Transverse colon (tissue), 4 donors: Measurements from ENCODE around the gene THSD4. TPM values are rescaled to one million over a fixed set of nuclear protein-coding genes. Genes with fewer than 3 reads are reported as not detected.
A peak's percentile ranks its signal among the peaks of the same experiment; 100 is the strongest.
"Not testable (repeated sequence)": the region's sequence is repeated elsewhere in the genome, so short reads cannot be mapped to it uniquely, and the experiment has no call there.

Source experiments
- DNase-seq: peaks from one replicate; pipeline ENCODE4 v3.0.0-alpha.2; 2019
- H3K27ac ChIP-seq, 4 donors: fragments of 200-600 bp; sonication (generic); 2 replicates each; pipeline ENCODE4 v1.5.1; 2016 to 2018; ENCODE audit warnings: inconsistent platforms in 4 of 4
- H3K27me3 ChIP-seq: fragments of 200-600 bp; sonication (generic); 2 replicates; pipeline ENCODE4 v1.5.1; 2017; ENCODE audit warnings: inconsistent platforms
- H3K36me3 ChIP-seq, 4 donors: fragments of 200-600 bp; sonication (generic); 2 replicates each; pipeline ENCODE4 v1.5.1; 2017 to 2019; ENCODE audit warnings: inconsistent platforms in 4 of 4
- H3K4me1 ChIP-seq, 4 donors: fragments of 200-600 bp; sonication (generic); 2 replicates each; pipeline ENCODE4 v1.5.1; 2017 to 2020; ENCODE audit warnings: inconsistent platforms in 4 of 4
- H3K4me3 ChIP-seq, 4 donors: fragments of 200-600 bp; sonication (generic); 1 replicate in 1 of 4; 2 replicates in 3 of 4; pipeline versions ENCODE4 v1.5.1 to v1.6.1; 2017 to 2019; ENCODE audit warnings: inconsistent platforms in 4 of 4
- H3K9me3 ChIP-seq, 2 donors: fragments of 200-600 bp; sonication (generic); 2 replicates each; pipeline ENCODE4 v1.5.1; 2017 to 2019; ENCODE audit warnings: inconsistent platforms in 2 of 2
- CTCF ChIP-seq, 5 experiments: fragments of 200-600 bp in 3 of 5; fragments of 450-650 bp in 2 of 5; sonication (generic) in 3 of 5; IDR thresholded peaks; 1 replicate in 2 of 5; 2 replicates in 3 of 5; pipeline ENCODE4 v1.5.1; 2016 to 2017; ENCODE audit warnings: antibody characterized with exemption in 5 of 5, inconsistent platforms in 3 of 5, mild to moderate bottlenecking in 2 of 5, moderate library complexity in 1 of 5
- EP300 ChIP-seq: sonication (generic); formaldehyde crosslinking; IDR thresholded peaks from one replicate; pipeline ENCODE4 v1.6.1; 2017; ENCODE audit warnings: antibody characterized with exemption, low read depth
- POLR2A ChIP-seq: fragments of 450-650 bp; IDR thresholded peaks from one replicate; pipeline ENCODE4 v1.6.1; 2016; ENCODE audit warnings: antibody characterized with exemption, mild to moderate bottlenecking, moderate library complexity
- POLR2AphosphoS5 ChIP-seq, 3 donors: sonication (generic); formaldehyde crosslinking; IDR thresholded peaks; one replicate each; pipeline ENCODE4 v1.6.1; 2016; ENCODE audit warnings: antibody characterized with exemption in 3 of 3
- WGBS, 2 donors: methylation state at CpG; one replicate each; pipeline ENCODE4 v1.1.5; 2018; ENCODE audit warnings: low coverage in 1 of 2; 5-methylcytosine and 5-hydroxymethylcytosine counted together
- in situ Hi-C, 4 donors: fragments of 200-750 bp; cut with MboI; loops; one replicate each; pipeline versions ENCODE4 v1.15.0 to v1.15.1; 2017; ENCODE audit warnings: low sequenced_read_pairs in 3 of 4, low pct_ligation_motif_present in 1 of 4, low pct_unique_long_range_greater_than_20kb in 1 of 4
- intact Hi-C: fragments of 100-400 bp; cut with DNase I; formaldehyde crosslinking; loops from one replicate; pipeline ENCODE4 v1.15.1; 2023; ENCODE audit warnings: low total_unique reads
- total RNA-seq, 4 donors: library from RNA; depleted of rRNA; stranded (reverse); fragments of >200 nt; gene quantifications; one replicate each; pipeline ENCODE4 v1.1.0, GENCODE V29; 2016

Gene THSD4
- total RNA-seq, 4 donors from 2014 or later: 13.3 to 57.2 (median 47.4) TPM

- DNase-seq: no peak
- in situ Hi-C loops (no loop called here), intact Hi-C loops (loop anchor here (5.0 kb wide), 1 partner anchor 594 kb away; no protein-coding TSS in a partner anchor)
- no peak overlapping the region for H3K4me3 ChIP-seq
- H3K9me3 ChIP-seq: no peaks in the 10 kb centered on the region
- H3K27me3 ChIP-seq: no peaks in the 10 kb centered on the region
- WGBS, 2 donors: 76 to 83% methylated on average over 1 to 4 of the region's 4 CpGs
- H3K36me3 ChIP-seq: no peaks in the 10 kb centered on the region
- peaks cover 0 to 14% (median 2%) of the 10 kb centered on the region in 4 donors for H3K4me1 ChIP-seq
- no peak for TF ChIP-seq POLR2A
- H3K27ac ChIP-seq: no peak overlapping the region
These were observed 251.3 kb downstream of the THSD4 start for GRCh38 chr15:71366522-71366921.

- intact Hi-C loops (loop anchor here (5.0 kb wide), 1 partner anchor 595 kb away; no protein-coding TSS in a partner anchor), in situ Hi-C loops (no loop called here)
- no peaks in the 10 kb centered on the region for H3K27me3 ChIP-seq
- H3K4me3 ChIP-seq: no peak overlapping the region
- no peaks in the 10 kb centered on the region for H3K9me3 ChIP-seq
- peaks cover 0 to 14% (median 2%) of the 10 kb centered on the region in 4 donors for H3K4me1 ChIP-seq
- DNase-seq: no peak
- no peak for TF ChIP-seq EP300
- no peak for TF ChIP-seq CTCF (IDR thresholded peaks at IDR 0.05)
- TF ChIP-seq POLR2AphosphoS5 (IDR thresholded peaks at IDR 0.05): no peak
- TF ChIP-seq POLR2A: no peak
- 49 to 63% methylated on average over 3 of the region's 3 CpGs for WGBS, 2 donors
- H3K36me3 ChIP-seq: no peaks in the 10 kb centered on the region
- H3K27ac ChIP-seq: no peak overlapping the region
These were observed 251.7 kb downstream of the THSD4 start for GRCh38 chr15:71366926-71367325.

- H3K27me3 ChIP-seq, H3K36me3 ChIP-seq, H3K27ac ChIP-seq, H3K4me3 ChIP-seq, H3K9me3 ChIP-seq, in situ Hi-C loops, DNase-seq: not testable (repeated sequence)
- intact Hi-C loops: loop anchor here (5.0 kb wide), 1 partner anchor 595 kb away; no protein-coding TSS in a partner anchor
- no CpG with 5 or more reads among the region's 1 CpG for WGBS, 2 donors
- peaks cover 3 to 19% (median 4%) of the 10 kb centered on the region in 4 donors for H3K4me1 ChIP-seq
These were observed 252.5 kb downstream of the THSD4 start for GRCh38 chr15:71367737-71368136.

- H3K4me3 ChIP-seq, H3K9me3 ChIP-seq, in situ Hi-C loops, H3K36me3 ChIP-seq, H3K27me3 ChIP-seq, intact Hi-C loops: not testable (repeated sequence)
- Histone ChIP-seq H3K27ac (peak overlapping the region; percentile 3 to 41 (median 17)), H3K4me1 (peaks cover 5 to 28% (median 11%) of the 10 kb centered on the region in 4 donors)
- DNase-seq: peak; percentile 45
- WGBS, 2 donors: 46 to 63% methylated on average over 1 to 7 of the region's 7 CpGs
These were observed 257.5 kb downstream of the THSD4 start for GRCh38 chr15:71372769-71373168.

- peak overlapping the region; percentile 22 to 52 (median 42) for H3K27ac ChIP-seq
- intact Hi-C loops: no loop called here
- in situ Hi-C loops: no loop called here
- H3K4me3 ChIP-seq: no peak overlapping the region
- no peak for TF ChIP-seq CTCF (IDR thresholded peaks at IDR 0.05)
- no peak for DNase-seq
- H3K9me3 ChIP-seq: no peaks in the 10 kb centered on the region
- H3K36me3 ChIP-seq: no peaks in the 10 kb centered on the region
- no peaks in the 10 kb centered on the region for H3K27me3 ChIP-seq
- peaks cover 5 to 28% (median 11%) of the 10 kb centered on the region in 4 donors for H3K4me1 ChIP-seq
- WGBS, 2 donors: 43 to 57% methylated on average over 1 of the region's 1 CpG
These were observed 258.6 kb downstream of the THSD4 start for GRCh38 chr15:71373917-71374316.
